Stimulated activated naive B cell treated with anti-CD40 and anti-IgM and Interleukin-4, amounts not matched to agents 10 μg/mL and 1 μg/mL and 100 μg/mL, for 72 hours (primary cell): ENCODE results near the gene FAM43B.

Experiments used
- ATAC-seq, 2 donors: fragments of 150-1000 bp; cut with Tn5 transposase; replicated peaks; 2 replicates each; pipeline ENCODE4 v1.10.0; 2021; ENCODE audit warnings: moderate library complexity in 1 of 2
- DNase-seq: peaks from one replicate; pipeline ENCODE4 v3.0.0; 2021
- H3K27ac Mint-ChIP-seq: one replicate; pipeline ENCODE4 v1.8.0; 2022; ENCODE audit warnings: mild to moderate bottlenecking, mixed read lengths
- H3K27me3 Mint-ChIP-seq, 2 donors: one replicate each; pipeline ENCODE4 v1.8.0; 2022; ENCODE audit warnings: mixed read lengths in 2 of 2
- H3K36me3 Mint-ChIP-seq, 2 donors: one replicate each; pipeline ENCODE4 v1.8.0; 2022; ENCODE audit warnings: mixed read lengths in 2 of 2, mild to moderate bottlenecking in 1 of 2
- H3K4me1 Mint-ChIP-seq, 2 donors: one replicate each; pipeline ENCODE4 v1.8.0; 2022; ENCODE audit warnings: mixed read lengths in 2 of 2, mild to moderate bottlenecking in 1 of 2
- H3K4me3 Mint-ChIP-seq, 2 donors: one replicate each; pipeline ENCODE4 v1.8.0; 2022; ENCODE audit warnings: mild to moderate bottlenecking in 2 of 2, mixed read lengths in 2 of 2, moderate library complexity in 1 of 2
- H3K9me3 Mint-ChIP-seq, 2 donors: one replicate each; pipeline ENCODE4 v1.8.0; 2022; ENCODE audit warnings: mixed read lengths in 2 of 2, mild to moderate bottlenecking in 1 of 2

FAM43B gene

DNA sequence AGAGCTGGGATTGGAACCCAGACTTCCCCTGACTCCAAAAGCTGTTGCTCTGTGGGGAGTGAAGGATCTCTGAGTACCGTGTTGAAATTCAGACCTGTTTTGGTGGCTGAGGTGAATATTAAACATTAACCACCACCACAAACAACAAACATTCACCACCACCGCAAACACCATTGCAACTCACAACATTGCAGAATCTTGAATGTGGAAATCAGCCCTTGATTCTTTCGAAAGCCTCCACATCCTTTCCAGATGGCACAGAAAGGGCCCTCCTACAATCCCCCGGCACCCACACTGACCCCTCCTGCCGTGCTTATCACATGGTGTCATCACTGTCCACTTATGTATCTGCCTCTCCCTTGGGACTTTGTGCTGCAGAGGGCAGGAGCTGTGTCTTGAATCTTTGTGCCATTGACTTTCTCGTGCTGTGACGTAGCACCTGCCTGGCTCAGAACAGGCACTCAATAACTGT lies 38.0 kb downstream of the FAM43B start:
- H3K9me3 Mint-ChIP-seq: no peaks in the 10 kb centered on the region
- peaks cover 4 to 6% of the 10 kb centered on the region in 2 donors for H3K4me1 Mint-ChIP-seq
- H3K27ac Mint-ChIP-seq: no peak overlapping the region
- H3K27me3 Mint-ChIP-seq: peaks cover 57 to 82% of the 10 kb centered on the region in 2 donors
- ATAC-seq (no peak), DNase-seq (no peak)
- no peak overlapping the region for H3K4me3 Mint-ChIP-seq
- H3K36me3 Mint-ChIP-seq: no peaks in the 10 kb centered on the region

DNA sequence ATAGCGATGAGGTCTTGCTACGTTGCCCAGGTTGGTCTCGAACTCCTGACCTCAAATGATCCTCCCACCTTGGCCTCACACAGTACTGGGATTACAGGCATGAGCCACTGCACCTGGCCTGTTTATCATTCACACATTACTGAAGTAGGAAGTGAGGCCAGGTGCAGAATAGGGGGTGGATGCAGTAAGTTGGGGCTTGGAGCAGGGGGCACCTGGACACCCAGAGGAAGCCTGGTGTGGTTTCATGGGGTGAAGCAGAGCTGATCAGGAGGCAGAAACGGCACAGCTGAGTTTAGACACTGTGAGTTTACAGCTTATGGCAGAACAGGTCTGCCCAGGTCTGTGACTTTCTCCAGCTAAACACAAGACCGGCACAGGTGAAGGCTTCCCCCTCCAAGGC lies 41.4 kb downstream of the FAM43B start:
- DNase-seq (no peak), ATAC-seq (no peak)
- no peak overlapping the region for H3K27ac Mint-ChIP-seq
- peaks cover 4 to 6% of the 10 kb centered on the region in 2 donors for H3K4me1 Mint-ChIP-seq
- H3K4me3 Mint-ChIP-seq: no peak overlapping the region
- no peaks in the 10 kb centered on the region for H3K36me3 Mint-ChIP-seq
- peaks cover 46 to 57% of the 10 kb centered on the region in 2 donors for H3K27me3 Mint-ChIP-seq
- H3K9me3 Mint-ChIP-seq: no peaks in the 10 kb centered on the region

DNA sequence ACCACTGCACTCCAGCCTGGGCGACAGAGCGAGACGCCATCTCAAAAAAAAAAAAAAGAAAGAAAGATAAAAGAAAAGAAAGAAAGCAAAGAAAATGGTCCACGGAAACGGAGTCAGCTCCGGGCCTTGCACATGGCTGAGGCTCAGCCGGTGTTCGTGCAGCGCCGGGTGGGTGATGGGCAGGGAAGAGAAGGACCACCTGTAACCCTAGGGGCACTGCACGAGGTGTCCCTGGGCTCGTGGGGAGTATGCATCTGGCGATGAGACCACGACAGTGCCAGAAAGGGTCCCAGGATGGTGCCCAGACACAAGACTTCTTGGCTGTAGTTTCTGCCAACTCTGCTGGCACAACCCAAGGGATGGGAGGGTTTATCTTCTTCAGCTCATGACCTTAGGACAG lies 42.4 kb downstream of the FAM43B start:
- Mint-ChIP-seq H3K4me1 (no peaks in the 10 kb centered on the region), H3K27ac (no peak overlapping the region), H3K9me3 (no peaks in the 10 kb centered on the region), H3K36me3 (no peaks in the 10 kb centered on the region), H3K4me3 (no peak overlapping the region), H3K27me3 (peaks cover 40 to 51% of the 10 kb centered on the region in 2 donors)
- DNase-seq (no peak), ATAC-seq (no peak)

DNA sequence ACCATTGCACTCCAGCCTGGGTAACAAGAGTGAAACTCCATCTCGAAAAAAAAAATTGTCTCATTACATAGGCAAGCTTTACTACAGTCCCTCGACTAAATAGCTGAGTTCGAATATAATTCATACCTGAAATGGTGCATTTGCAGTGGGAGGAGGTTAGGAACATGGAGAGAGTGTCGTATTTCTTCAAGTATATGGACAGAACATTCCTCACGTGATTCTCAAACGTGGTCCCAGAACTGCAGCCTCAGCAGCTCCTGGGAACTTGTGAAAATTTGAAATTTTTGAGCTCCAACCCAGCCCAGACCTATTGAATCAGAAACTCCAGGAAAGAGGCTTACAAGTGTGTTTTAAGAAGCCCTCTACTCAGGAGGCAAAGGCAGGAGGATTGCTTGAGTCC lies 43.7 kb downstream of the FAM43B start:
- Mint-ChIP-seq H3K27me3 (peaks cover 32 to 43% of the 10 kb centered on the region in 2 donors), H3K27ac (no peak overlapping the region), H3K4me3 (no peak overlapping the region), H3K36me3 (no peaks in the 10 kb centered on the region), H3K4me1 (no peaks in the 10 kb centered on the region), H3K9me3 (no peaks in the 10 kb centered on the region)
- ATAC-seq (no peak), DNase-seq (no peak)

DNA sequence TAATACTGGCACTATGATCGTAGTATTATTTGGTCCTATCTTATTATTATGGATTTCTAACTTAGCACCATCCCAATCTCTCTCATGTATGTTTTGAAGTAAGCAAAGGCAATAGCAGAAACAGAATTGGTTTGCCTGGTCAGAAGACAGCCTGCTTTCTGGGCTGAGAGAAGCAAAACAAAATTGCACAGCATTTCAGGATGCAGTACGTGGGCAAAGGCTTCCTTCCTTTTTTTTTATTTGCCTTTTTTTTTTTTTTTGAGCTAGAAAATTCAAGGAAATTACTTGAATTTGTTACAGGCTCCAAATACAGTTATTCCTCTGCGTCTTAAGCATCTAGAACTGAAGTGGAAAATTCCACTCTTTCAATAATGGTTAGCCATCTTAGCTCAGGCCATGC lies 45.3 kb downstream of the FAM43B start:
- Mint-ChIP-seq H3K9me3 (no peaks in the 10 kb centered on the region), H3K27ac (no peak overlapping the region), H3K4me3 (no peak overlapping the region), H3K27me3 (peaks cover 22 to 33% of the 10 kb centered on the region in 2 donors), H3K4me1 (no peaks in the 10 kb centered on the region), H3K36me3 (no peaks in the 10 kb centered on the region)
- ATAC-seq (no peak), DNase-seq (no peak)

DNA sequence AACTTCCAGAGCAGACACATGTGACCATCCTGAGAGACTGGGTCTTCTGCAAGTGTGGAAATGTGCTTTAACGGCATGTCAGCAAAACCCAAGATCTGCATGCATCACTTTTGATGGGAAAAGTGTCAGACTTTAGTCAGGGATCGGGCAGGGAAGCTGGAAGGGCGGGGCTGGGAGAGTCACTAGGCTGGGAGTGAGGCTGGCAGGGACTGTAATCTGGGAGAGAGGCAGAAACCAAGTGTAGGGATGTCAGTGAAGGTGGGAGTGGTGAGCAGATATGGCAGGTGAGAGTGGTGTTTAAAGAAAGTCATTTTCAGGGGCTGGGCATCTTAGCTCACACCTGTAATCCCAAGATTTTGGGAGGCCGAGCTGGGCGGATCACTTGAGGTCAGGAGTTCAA lies 47.8 kb downstream of the FAM43B start:
- no peak overlapping the region for H3K4me3 Mint-ChIP-seq
- H3K4me1 Mint-ChIP-seq: no peaks in the 10 kb centered on the region
- H3K36me3 Mint-ChIP-seq: no peaks in the 10 kb centered on the region
- H3K27me3 Mint-ChIP-seq: peaks cover 21 to 28% of the 10 kb centered on the region in 2 donors
- peaks cover 0 to 3% of the 10 kb centered on the region in 2 donors for H3K9me3 Mint-ChIP-seq
- H3K27ac Mint-ChIP-seq: no peak overlapping the region
- DNase-seq (no peak), ATAC-seq (no peak)

DNA sequence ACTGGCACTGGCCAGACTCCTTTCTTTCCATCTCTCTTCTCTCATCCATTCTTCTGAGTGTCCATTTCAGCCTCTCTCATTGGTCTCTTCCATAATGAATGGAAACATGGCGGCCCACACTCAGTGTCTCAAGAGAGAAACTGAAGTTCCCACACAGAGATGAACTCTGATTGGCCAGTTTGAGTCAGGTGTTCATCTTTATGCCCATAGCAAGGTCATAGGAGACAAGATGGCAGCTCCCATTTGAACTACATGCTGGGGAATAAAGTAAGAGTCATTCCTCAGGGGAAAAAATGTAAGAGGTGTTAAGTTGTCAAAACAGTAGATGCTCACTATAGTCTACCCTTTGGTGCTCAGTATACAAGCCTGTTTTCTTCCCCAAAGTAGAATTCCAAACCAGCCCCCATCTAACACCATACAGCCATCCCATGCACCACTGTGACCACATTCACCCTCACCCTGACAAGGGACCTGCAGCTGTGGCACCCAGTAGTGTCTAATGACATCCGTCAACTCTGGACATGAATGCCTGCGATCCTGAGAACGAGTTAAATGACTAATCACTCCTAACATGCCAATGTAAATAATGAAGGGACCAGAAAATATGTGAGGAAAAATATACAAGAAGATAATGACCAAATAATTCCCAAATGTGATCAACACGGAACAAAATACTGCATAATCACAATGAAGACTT lies 48.9 kb downstream of the FAM43B start:
- Mint-ChIP-seq H3K36me3 (no peaks in the 10 kb centered on the region), H3K4me1 (no peaks in the 10 kb centered on the region), H3K4me3 (no peak overlapping the region), H3K27ac (no peak overlapping the region), H3K27me3 (peaks cover 18 to 28% of the 10 kb centered on the region in 2 donors), H3K9me3 (peaks cover 0 to 3% of the 10 kb centered on the region in 2 donors)
- DNase-seq (no peak), ATAC-seq (no peak)

DNA sequence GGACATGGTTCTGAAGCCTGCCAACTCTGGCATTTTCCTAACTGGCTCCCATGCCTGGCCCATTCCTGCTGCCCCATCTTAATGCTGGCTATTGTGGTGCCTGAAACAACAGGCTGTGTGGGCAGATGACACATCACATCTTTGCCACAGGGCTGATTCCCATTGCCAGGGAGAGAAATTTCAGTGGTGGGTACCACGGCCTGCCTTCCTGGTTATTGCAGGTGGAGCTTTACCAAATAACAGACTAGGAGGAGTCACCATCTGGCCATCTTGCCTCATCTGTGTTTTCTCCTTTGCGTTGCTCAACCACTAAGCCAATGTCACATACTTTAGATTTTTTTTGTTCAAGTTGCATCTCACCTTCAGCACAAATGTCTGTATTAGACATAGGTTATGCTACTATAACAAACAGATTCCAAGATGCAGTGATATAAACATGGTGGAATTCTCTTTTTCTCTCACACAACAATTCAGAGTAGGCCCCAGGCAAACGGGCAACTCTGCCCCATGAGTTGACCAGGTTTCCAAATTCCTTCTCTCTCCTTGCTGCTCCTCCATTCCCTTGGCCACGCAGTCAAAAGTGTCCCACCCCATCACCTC lies 50.6 kb downstream of the FAM43B start:
- Mint-ChIP-seq H3K4me1 (no peaks in the 10 kb centered on the region), H3K27me3 (peaks cover 24 to 36% of the 10 kb centered on the region in 2 donors), H3K4me3 (no peak overlapping the region), H3K27ac (no peak overlapping the region), H3K9me3 (peaks cover 0 to 3% of the 10 kb centered on the region in 2 donors), H3K36me3 (no peaks in the 10 kb centered on the region)
- ATAC-seq (no peak), DNase-seq (no peak)

DNA sequence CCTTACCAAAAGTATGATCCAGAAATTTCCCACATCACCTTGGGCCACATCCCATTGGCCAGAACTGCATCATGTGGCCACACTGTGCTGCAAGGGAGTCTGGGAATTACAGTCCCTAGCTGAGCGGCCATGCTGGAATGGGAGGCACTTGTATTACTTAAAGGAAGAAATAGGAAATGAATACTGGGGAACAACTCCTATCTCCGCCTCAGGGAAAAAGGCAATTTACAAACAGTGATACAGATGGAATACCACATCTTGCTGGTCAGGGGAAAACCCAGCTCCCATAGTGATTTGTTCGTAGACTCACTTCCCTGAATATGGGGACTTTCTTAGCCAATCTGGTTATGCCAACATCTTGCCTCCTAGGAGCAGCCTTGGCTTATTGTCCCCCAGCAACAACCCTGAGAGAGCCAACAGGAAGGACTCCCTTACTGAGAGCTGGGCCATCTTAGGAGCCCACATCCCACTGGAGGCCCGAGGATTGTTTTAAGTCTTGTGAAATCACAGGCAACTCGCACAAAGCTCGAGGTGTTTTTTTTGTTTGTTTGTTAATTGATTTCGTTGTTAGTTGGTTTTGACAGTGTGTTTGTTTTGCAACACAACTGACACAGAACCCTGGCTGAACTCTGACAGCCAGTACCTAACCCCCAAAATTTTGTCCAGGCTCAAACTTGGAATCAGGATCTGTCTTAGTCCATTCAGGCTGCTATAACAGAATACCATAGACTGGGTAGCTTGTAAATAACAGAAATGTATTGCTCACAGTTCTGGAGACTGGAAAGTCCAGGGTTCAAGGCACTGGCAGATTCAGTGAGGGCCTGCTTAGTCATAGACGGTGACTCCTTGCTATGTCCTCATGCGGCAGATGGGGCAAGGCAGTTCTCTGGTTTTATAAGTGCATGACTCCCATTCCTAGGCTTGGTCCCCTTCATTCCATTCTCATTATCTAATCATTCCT lies 51.4 kb downstream of the FAM43B start:
- Mint-ChIP-seq H3K27ac (no peak overlapping the region), H3K27me3 (peaks cover 24 to 33% of the 10 kb centered on the region in 2 donors), H3K9me3 (peaks cover 0 to 3% of the 10 kb centered on the region in 2 donors), H3K4me1 (no peaks in the 10 kb centered on the region), H3K4me3 (no peak overlapping the region), H3K36me3 (no peaks in the 10 kb centered on the region)
- no peak for DNase-seq
- ATAC-seq: no peak
